Amygdala (tissue), 56 donors: ENCODE results near the gene MX1.
A peak's percentile ranks its signal among the peaks of the same experiment; 100 is the strongest.

Experiments used
- DNase-seq, 56 donors: peaks; one replicate each; lab custom pipeline; 2025; lab: John Stamatoyannopoulos, UW

The MX1 gene

GRCh38 chr21:41425954-41426675 is at the start of gene MX1:
TSS of gene MX1 (plus strand) at chr21:41426239. CDS start at chr21:41432071, 5,832 bp downstream.
- DNase-seq: peak in 25 of 56 donors; percentile 2 to 53 (median 20)

GRCh38 chr21:41377715-41378114 is 48.3 kb upstream of the MX1 start:
- no peak for DNase-seq

- DNase-seq: no peak
Observed at GRCh38 chr21:41378849-41379248, 47.2 kb upstream of the MX1 start.

- DNase-seq: no peak
Observed at GRCh38 chr21:41379901-41380300, 46.1 kb upstream of the MX1 start.

DNA sequence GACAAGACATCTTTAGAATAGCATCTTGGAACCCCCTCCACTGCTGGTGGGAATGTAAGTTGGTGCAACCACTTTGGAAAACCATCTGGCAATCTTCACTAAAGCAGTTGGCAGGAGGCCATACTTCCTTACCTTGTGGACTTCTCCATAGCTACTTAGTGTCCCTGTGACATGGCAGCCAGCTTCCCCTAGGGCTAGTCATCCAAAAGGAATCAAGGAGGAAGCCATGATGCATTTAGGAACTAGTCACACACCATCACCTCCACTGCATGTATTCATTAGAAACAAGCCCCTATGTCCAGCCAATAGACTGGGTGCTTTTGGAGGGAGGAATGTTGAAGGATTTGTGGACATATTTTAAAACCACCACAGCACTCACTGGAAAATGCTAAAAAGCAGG is 44.3 kb upstream of the MX1 start:
- DNase-seq: no peak

DNA sequence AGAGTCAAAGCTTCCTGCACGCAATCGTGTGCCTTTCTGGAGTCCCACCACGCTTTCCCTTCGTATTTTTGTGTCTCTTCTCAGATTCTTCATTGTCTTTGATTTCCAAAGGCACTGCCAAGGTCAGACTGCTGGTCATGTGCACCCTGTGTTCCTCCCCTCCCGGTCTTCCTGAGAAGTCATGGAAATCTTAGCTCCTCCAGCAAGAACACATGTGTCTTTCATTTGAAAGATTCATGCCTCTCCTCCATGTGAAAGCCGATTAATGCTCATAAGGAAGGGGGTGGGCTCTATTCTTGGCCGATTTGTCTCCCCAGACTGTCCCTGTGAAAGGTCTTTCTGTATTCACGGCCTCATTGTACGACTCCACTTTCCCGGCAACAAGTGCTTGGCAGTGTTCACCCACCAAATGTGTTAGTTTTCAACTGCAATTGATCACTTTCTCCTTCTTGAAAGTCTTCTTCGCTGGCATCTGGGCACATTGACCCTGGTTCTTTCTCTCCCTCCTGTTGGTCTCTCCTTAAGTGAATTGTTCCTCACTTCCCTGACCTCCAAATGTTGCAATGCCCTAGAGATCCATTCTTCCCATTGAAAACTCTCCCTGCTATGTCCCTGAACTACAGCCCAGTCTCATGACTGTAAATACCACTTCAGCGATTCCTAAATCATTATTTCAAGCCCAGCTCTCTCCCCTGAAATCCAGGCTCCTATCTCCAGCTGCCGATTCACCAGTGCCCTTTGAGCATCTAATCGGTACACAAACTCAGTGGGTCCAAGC is 38.8 kb upstream of the MX1 start:
- no peak for DNase-seq

- no peak for DNase-seq
Observed at GRCh38 chr21:41387824-41388223, 38.2 kb upstream of the MX1 start.

GRCh38 chr21:41388259-41388658 is 37.8 kb upstream of the MX1 start:
- no peak for DNase-seq

- DNase-seq: no peak
Observed at GRCh38 chr21:41390043-41390639, 35.9 kb upstream of the MX1 start.

- no peak for DNase-seq
Observed at GRCh38 chr21:41393876-41394465, 32.1 kb upstream of the MX1 start.

GRCh38 chr21:41396558-41397075 is 29.4 kb upstream of the MX1 start:
- DNase-seq: peak in 4 of 56 donors; percentile 7 to 26 (median 12)

GRCh38 chr21:41397471-41397891 is 28.6 kb upstream of the MX1 start:
- no peak for DNase-seq

DNA sequence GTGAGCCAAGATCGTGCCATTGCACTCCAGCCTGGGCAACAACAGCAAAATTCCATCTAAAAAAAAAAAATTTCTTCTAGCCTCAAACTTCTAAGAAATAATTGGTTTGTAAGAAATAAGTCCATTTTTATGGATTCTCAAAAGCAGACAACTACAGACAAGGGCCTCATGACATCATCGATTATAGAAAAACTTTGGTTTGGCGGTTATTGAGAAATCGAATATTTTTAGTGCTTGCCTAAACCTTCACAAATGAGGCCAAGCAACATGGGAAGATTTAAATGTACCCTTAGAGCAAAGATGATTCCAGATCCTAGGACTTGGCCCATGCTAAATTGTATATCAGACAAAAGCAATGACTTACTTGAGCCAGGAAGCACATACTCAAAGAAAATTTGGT is 27.8 kb upstream of the MX1 start:
- DNase-seq: no peak

DNA sequence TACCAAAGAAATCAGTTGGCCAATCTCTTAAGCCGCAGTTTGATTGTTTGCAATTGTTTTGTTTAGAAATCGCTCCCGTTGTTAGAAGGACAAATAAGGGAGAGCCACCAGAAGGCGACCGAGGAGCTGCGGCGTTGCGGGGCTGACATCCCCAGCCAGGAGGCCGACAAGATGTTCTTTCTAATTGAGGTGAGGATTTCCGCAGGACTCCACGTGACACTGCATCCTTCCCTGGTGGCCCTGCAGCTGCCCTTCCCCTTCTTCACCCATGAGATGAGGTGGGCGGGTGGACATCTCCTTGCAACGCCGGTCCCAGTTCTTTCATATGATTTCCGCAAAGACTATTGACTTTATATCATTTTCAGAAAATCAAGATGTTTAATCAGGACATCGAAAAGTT is 27.2 kb upstream of the MX1 start:
- no peak for DNase-seq

- no peak for DNase-seq
Observed at GRCh38 chr21:41399246-41399800, 26.7 kb upstream of the MX1 start.

- DNase-seq: no peak
Observed at GRCh38 chr21:41402231-41402630, 23.8 kb upstream of the MX1 start.

GRCh38 chr21:41402796-41403195 is 23.2 kb upstream of the MX1 start:
- DNase-seq: no peak

DNA sequence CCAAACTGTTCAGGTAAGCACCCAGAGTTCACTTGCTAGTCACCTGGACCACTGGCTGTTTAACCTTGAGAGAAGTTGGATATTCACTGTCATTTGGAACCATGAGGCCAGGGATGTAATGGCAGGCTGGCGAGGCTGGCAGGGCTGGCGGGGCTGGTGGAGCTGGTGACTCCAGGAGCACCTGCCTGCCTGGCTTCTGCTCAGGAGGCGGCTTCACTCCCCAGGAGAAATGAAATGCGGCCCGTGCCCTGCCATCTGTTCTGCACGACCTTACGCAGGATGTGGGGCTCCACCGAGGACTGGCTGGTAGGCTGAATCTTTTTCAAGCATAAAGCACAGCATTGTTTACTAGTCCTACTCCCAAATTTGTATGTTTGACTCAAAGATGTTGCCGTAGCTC is 22.7 kb upstream of the MX1 start:
- no peak for DNase-seq

DNA sequence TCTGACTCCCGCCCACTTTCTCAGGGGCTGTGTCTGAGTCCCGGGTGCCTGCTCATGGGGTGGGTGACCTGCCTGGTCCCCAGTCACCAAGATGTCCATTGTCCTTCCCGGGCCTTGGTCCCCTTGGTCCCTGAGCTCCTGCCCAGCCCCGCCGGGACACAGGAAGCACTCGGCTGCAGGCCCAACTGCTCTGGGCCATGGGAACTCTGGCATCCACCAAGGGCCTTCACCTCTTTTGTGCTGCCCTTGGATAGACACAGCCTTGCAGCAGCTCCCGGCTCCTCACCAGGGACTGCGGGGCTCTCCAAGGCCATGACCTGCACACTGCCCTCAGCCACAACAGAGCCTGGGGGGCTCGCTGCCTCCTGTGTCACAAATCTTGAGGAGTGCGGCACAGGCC is 22.1 kb upstream of the MX1 start:
- DNase-seq: no peak

DNA sequence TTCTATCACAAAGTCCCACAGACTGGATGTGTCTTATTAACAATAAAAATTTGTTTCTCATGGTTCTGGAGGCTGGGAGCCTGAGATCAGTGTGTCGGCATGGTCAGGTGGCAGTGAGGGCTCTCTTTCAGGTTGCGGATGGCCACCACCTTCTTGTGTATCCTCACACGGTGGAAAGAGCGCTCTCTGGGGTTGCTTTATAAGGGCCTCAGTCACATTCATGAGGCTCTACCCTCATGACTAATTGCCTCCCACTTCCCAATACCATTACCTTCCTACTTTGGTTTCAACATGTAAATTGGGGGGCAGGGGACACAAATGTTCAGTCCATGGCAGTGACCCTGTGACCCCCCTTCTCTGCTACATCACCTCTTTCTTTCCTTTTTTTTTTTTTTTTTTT is 20.7 kb upstream of the MX1 start:
- no peak for DNase-seq

- DNase-seq: no peak
Observed at GRCh38 chr21:41406340-41406739, 19.7 kb upstream of the MX1 start.
